PFSK-1 (cell line): ENCODE measurements around the gene DMPK.

Experiments
- FOXP2 ChIP-seq: optimal IDR thresholded peaks from 2 replicates; pipeline ENCODE3; 2011; ENCODE audit warnings: borderline replicate concordance, control low read depth, inconsistent platforms; ENCODE audit not compliant: insufficient read depth; ENCODE audit errors: extremely low read length, extremely low read depth
- POLR2AphosphoS5 ChIP-seq: IDR thresholded peaks from 2 replicates; pipeline ENCODE4 v1.6.1; 2012; ENCODE audit warnings: low read depth, mild to moderate bottlenecking, control low read depth, low read length, moderate library complexity
- REST ChIP-seq, 2 experiments: IDR thresholded peaks; 2 replicates each; pipeline versions ENCODE4 v1.6.1 to v1.8.0; 2011 to 2012; ENCODE audit warnings: low read depth in 2 of 2, low read length in 2 of 2, control low read depth in 1 of 2, inconsistent platforms in 1 of 2, mild to moderate bottlenecking in 1 of 2, moderate library complexity in 1 of 2; ENCODE audit not compliant: insufficient read depth in 1 of 2
- SIN3A ChIP-seq: IDR thresholded peaks from 2 replicates; pipeline ENCODE4 v1.6.1; 2012; ENCODE audit warnings: mild to moderate bottlenecking, low read length, moderate library complexity, borderline replicate concordance; ENCODE audit not compliant: insufficient read depth
- TAF1 ChIP-seq: IDR thresholded peaks from 2 replicates; pipeline ENCODE4 v1.6.1; 2012; ENCODE audit warnings: low read length, control low read depth, borderline replicate concordance; ENCODE audit not compliant: insufficient read depth

GRCh38 chr19:45782162-45782691 is at the start of gene DMPK:
- TF ChIP-seq POLR2AphosphoS5 = peak; percentile 54
- no peak for TF ChIP-seq REST (IDR thresholded peaks at IDR 0.05; ENCODE audit: insufficient read depth in 1 of 2, low read depth in 2 of 2, low read length in 2 of 2)
- TF ChIP-seq TAF1 = no peak
- no peak for TF ChIP-seq SIN3A
- TF ChIP-seq FOXP2 = peak; percentile 13
